Muscle layer of duodenum (tissue), 2 donors: ENCODE data around the gene MUS81.
"Not testable (repeated sequence)": the region's sequence is repeated elsewhere in the genome, so short reads cannot be mapped to it uniquely, and the experiment has no call there.

Experiments
- H3K27ac ChIP-seq: one replicate; pipeline ENCODE4 v1.7.0; 2013; ENCODE audit warnings: mild to moderate bottlenecking, low read length
- H3K27me3 ChIP-seq: one replicate; pipeline ENCODE4 v1.7.0; 2013; ENCODE audit warnings: low read depth, mild to moderate bottlenecking, control low read depth, low read length
- H3K36me3 ChIP-seq, 2 donors: one replicate each; pipeline ENCODE4 v1.7.0; 2013; ENCODE audit warnings: low read length in 2 of 2, control low read depth in 1 of 2, mild to moderate bottlenecking in 1 of 2; ENCODE audit not compliant: insufficient read depth in 2 of 2, control insufficient read depth in 1 of 2
- H3K4me1 ChIP-seq, 2 donors: one replicate each; pipeline ENCODE4 v1.7.0; 2013; ENCODE audit warnings: low read length in 2 of 2, mild to moderate bottlenecking in 2 of 2, control low read depth in 1 of 2, moderate library complexity in 1 of 2; ENCODE audit not compliant: insufficient read depth in 2 of 2, control insufficient read depth in 1 of 2
- H3K4me3 ChIP-seq, 2 donors: one replicate each; pipeline ENCODE4 v1.7.0; 2013; ENCODE audit warnings: low read length in 2 of 2, low read depth in 1 of 2, mild to moderate bottlenecking in 1 of 2
- H3K9me3 ChIP-seq, 2 donors: one replicate each; pipeline ENCODE4 v1.7.0; 2013; ENCODE audit warnings: low read length in 2 of 2, control low read depth in 1 of 2, mild to moderate bottlenecking in 1 of 2; ENCODE audit not compliant: control insufficient read depth in 1 of 2
- donor health status: healthy.

Gene MUS81

DNA sequence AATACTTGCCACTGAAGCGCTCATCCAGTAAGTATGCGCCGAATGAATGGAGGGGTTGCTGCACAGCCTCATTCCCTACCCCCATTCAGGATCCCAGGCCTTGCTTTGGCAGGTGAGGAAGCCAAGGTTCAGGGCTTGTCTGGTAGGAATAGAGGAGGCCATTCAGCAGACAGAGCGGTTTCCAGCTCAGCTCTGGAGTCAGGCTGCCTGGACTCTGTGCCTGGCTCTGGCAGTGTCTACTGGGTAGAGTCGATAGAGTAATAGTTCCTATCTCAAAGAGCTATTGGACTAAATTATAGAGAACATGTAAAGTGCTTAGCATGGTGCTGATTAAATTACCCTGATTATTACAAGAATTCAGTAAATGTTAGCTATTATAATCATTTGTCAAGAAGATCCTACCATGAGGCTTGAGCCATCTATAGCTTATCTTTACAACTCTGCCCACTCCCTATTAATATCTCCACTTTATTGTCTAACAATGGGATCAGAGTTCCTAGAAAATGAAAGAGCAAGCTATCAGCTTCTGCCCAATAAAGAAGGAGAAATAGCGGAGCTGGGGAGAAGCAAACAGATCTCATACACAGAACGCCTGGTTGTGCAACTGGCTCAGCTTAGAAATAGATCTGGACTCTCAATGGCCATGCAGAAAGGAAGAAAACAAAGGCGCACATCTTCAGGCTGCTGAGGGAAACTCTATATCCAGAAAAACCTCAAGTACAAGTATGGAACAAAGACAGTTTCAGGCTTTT is 33.1 kb upstream of the MUS81 start:
- H3K9me3 ChIP-seq: no peaks in the 10 kb centered on the region
- H3K4me1 ChIP-seq: no peaks in the 10 kb centered on the region
- no peaks in the 10 kb centered on the region for H3K27me3 ChIP-seq
- H3K27ac ChIP-seq: no peak overlapping the region
- H3K4me3 ChIP-seq: no peak overlapping the region
- H3K36me3 ChIP-seq: no peaks in the 10 kb centered on the region

DNA sequence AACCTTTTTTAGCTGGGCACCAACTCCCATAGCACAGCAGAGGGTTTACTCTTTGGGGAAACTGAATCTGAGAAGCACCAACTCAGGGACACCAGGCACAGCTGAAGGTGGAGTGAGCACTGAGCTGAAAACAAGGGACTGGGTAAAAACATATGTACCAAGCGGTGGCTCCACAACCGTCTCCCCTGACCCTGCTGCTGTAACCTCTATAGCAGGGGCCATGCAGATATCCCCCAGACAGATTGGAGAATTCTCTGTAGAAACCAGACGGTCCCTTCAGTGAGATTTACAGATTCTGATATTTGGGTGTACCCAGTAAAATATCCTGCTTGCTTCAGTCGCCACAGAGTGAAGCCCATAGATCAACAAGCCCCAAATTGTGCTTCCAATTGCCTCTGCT is 30.8 kb upstream of the MUS81 start:
- Histone ChIP-seq H3K27me3 (no peaks in the 10 kb centered on the region), H3K27ac (no peak overlapping the region), H3K36me3 (no peaks in the 10 kb centered on the region), H3K4me3 (no peak overlapping the region), H3K4me1 (peaks cover 5 to 7% of the 10 kb centered on the region in 2 donors), H3K9me3 (no peaks in the 10 kb centered on the region)

DNA sequence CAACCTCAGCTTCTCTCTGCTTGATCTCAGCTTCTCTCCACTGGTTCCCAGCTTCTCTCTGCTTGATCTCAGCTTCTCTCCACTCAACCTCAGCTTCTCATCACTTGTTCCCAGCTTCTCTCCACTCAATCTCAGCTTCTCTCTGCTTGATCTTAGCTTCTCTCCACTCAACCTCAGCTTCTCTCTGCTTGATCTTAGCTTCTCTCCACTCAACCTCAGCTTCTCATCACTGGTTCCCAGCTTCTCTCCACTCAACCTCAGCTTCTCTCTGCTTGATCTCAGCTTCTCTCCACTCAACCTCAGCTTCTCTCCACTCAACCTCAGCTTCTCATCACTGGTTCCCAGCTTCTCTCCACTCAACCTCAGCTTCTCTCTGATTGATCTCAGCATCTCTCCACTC is 28.0 kb upstream of the MUS81 start:
- not testable (repeated sequence) for H3K9me3 ChIP-seq, H3K36me3 ChIP-seq, H3K27ac ChIP-seq, H3K4me3 ChIP-seq, H3K27me3 ChIP-seq
- peaks cover 9 to 10% of the 10 kb centered on the region in 2 donors for H3K4me1 ChIP-seq

DNA sequence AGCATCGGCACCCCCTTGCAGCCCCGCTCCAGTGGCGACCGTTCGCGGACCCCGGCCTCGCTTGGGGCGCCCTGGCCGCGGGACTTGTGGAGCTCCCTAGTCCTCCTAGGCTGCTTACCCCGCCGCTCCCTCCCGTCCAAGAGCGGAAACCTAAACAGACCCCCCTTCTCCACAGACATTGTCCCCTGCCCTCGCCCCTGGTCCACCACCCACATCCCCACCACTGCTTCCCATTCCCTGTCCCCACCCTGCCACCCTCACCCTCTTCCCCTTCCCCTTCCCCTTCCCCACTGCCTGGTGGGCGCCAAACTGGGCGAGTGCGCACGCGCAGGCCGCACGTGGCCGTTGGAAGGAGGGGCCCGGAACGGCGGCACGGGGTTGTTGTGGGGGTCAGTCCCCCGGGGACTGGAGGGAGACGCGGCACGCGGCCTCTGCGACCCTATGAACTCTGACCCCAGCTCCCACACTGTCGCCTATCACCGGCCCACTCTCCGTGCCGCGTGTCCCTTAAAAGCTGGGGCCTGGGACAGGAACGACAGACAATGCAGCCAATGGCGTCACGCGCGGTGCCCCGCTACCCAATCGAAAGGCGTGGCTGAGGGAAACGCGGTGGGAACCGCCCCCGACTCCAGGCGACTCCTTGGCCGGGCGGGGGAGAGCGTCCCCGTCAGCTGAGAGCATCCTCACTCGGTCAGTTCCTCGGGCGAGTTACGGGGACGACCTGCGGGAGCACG is 26.8 kb upstream of the MUS81 start, which contains the start of gene SNX32:
TSS of gene SNX32 (plus strand) at position 667 of the 734 bp plus-strand sequence. CDS start 103 bp downstream, outside the sequence.
- H3K27ac ChIP-seq: no peak within 1 kb of the TSS
- peak within 1 kb of the TSS; percentile 76 to 77 for H3K4me3 ChIP-seq
- H3K36me3 ChIP-seq: no peaks in the 10 kb centered on the region
- H3K9me3 ChIP-seq: no peaks in the 10 kb centered on the region
- peaks cover 9 to 10% of the 10 kb centered on the region in 2 donors for H3K4me1 ChIP-seq
- H3K27me3 ChIP-seq: no peaks in the 10 kb centered on the region

DNA sequence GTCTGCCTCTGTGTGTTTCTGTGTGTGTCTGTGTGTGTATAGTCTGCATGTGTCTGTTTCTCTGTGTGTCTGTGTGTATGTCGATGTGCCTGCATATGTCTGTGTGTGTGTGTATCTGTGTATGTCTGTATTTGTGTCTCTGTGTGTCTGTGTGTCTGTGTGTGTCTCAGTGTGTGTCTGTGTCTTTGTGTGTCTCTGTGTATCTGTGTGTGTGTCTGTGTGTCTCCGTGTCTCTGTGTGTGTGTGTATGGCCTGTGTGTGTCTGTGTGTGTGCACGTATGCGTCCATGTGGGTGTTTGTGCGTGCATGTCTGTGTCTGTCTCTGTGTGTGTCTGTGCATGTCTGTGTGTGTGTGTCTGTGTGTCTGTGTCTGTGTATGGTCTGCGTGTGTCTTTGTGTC is 26.0 kb upstream of the MUS81 start:
- Histone ChIP-seq H3K36me3 (no peaks in the 10 kb centered on the region), H3K9me3 (no peaks in the 10 kb centered on the region), H3K4me3 (peak overlapping the region; percentile 76 to 77), H3K27ac (no peak overlapping the region), H3K4me1 (peaks cover 9 to 10% of the 10 kb centered on the region in 2 donors), H3K27me3 (no peaks in the 10 kb centered on the region)

DNA sequence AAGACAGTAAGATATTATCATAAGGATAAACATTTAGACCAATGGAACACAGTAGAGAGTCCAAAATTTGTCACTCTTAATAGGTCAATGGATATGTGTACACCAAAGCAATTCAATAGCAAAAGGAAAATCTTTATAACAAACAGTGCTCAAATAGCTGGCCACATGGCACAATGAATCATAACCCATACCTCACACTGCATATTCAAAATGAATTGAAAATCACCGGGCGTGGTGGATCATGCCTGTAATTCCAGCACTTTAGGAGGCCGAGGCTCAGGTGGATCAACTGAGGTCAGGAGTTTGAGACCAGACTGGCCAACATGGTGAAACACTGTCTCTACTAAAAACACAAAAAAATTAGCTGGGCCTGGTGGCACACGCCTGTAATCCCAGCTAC is 18.1 kb upstream of the MUS81 start:
- Histone ChIP-seq H3K36me3 (no peaks in the 10 kb centered on the region), H3K4me3 (no peak overlapping the region), H3K27ac (no peak overlapping the region), H3K4me1 (no peaks in the 10 kb centered on the region), H3K27me3 (no peaks in the 10 kb centered on the region), H3K9me3 (no peaks in the 10 kb centered on the region)

DNA sequence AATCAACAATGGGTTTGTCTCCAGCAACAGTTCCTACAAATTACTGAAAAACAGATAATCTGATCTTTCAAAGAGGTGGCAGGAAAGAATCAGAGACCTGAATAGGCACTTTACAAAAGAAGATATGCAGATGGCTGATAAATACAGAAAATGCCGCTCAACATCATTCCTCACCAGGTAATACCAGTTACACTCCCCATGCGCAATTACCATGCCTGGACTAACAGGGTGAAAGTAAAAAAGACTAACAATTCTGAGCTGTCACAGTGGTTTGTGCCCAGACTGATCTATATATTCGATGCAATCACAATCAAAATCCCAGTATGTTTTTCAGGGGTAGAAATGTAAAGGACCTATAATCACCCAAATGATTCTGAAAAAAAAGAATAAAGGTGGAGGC is 16.4 kb upstream of the MUS81 start:
- no peak overlapping the region for H3K27ac ChIP-seq
- no peaks in the 10 kb centered on the region for H3K36me3 ChIP-seq
- no peaks in the 10 kb centered on the region for H3K9me3 ChIP-seq
- H3K27me3 ChIP-seq: no peaks in the 10 kb centered on the region
- H3K4me3 ChIP-seq: no peak overlapping the region
- H3K4me1 ChIP-seq: no peaks in the 10 kb centered on the region

DNA sequence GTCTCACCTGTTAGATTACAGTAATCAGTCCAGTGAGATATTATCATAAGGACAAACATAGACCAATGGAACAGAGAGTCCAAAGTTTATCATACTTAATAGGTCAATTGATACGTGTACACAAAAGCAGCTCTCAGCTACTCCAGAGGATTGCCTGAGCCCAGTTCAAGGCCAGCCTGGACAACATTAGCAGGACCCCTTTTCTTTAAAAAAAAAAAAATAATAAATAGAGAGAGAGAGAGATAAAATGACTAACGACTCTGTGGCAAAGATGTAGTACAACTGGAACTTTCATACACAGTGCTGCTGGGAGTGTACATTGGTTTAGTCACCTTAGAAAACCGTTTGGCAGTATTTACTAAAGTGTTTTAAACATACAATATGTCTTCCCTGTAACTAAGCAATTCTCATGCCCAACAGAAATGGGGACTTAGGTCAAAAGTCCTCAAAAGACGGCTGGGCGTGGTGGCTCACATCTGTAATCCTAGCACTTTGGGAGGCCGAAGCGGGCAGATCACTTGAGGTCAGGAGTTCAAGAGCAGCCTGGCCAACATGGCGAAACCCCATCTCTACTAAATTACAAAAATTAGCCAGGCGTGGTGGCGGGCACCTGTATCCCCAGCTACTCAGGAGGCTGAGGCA is 15.9 kb upstream of the MUS81 start:
- no peaks in the 10 kb centered on the region for H3K36me3 ChIP-seq
- H3K9me3 ChIP-seq: no peaks in the 10 kb centered on the region
- no peak overlapping the region for H3K4me3 ChIP-seq
- no peaks in the 10 kb centered on the region for H3K27me3 ChIP-seq
- H3K4me1 ChIP-seq: no peaks in the 10 kb centered on the region
- H3K27ac ChIP-seq: no peak overlapping the region

DNA sequence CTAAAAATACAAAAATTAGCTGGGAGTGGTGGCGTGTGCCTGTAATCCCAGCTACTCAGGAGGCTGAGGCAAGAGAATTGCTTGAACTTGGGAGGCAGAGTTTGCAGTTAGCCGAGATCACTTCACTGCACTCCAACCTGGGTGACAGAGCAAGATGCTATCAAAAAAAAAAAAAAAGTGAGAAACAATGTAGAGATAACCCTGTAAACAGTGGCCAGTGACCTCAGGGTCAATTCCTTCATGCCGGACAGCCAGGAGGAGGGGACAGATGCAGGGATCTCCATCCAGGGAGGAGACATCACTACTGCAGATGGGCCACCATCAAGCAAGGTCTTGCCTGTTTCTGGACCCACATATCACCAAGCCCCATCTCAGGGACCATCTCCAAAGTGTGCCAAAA is 12.5 kb upstream of the MUS81 start:
- Histone ChIP-seq H3K4me3 (no peak overlapping the region), H3K27me3 (no peaks in the 10 kb centered on the region), H3K36me3 (peaks cover 0 to 24% of the 10 kb centered on the region in 2 donors), H3K27ac (no peak overlapping the region), H3K9me3 (peaks cover 0 to 2% of the 10 kb centered on the region in 2 donors), H3K4me1 (no peaks in the 10 kb centered on the region)

DNA sequence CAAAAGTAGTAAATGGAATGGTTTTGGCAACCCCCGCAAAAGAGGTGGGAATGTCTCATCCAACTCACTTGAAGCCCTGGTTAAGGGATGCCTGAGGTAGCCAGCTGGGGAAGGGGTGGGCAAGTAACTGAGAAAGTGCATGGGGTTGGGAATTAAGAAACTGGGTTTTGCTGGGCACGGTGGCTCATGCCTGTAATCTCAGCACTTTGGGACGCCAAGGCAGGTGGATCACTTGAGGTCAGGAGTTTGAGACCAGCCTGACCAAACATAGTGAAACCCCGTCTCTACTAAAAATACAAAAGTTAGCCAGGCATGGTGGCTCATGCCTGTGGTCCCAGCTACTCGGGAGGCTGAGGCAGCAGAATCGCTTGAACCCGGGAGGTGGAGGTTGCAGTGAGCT is 11.5 kb upstream of the MUS81 start:
- H3K27me3 ChIP-seq, H3K27ac ChIP-seq, H3K4me3 ChIP-seq, H3K4me1 ChIP-seq, H3K9me3 ChIP-seq: not testable (repeated sequence)
- H3K36me3 ChIP-seq: peaks cover 8 to 33% of the 10 kb centered on the region in 2 donors

DNA sequence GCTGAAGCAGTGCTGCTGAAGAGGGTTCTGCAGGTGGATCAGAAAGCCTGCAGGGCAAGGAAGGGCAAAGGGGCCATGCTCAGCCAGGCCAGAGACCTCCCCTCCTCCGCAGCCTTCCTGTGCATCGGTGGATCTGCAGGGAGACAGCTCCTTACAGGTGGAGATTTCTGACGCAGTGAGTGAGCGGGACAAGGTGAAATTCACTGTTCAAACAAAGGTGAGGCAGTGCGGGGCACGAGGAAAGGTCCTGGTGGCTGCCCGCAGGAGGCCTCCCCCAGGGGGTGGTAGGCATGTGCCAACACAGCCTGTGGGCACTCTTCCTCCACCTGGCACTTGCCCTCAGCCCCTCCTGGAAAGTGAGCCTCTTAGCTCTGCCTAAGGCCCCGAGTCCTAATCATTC is 10.9 kb upstream of the MUS81 start:
- peaks cover 14 to 40% of the 10 kb centered on the region in 2 donors for H3K36me3 ChIP-seq
- no peaks in the 10 kb centered on the region for H3K4me1 ChIP-seq
- no peaks in the 10 kb centered on the region for H3K27me3 ChIP-seq
- H3K4me3 ChIP-seq: no peak overlapping the region
- peaks cover 0 to 2% of the 10 kb centered on the region in 2 donors for H3K9me3 ChIP-seq
- H3K27ac ChIP-seq: no peak overlapping the region
